Upper lobe of left lung (tissue), 6 donors: Measurements from ENCODE around the gene PRR20G. TPM values are rescaled to one million over a fixed set of nuclear protein-coding genes. Genes with fewer than 3 reads are reported as not detected.

ENCODE experiments used
- ATAC-seq, 2 donors: fragments of 200-7000 bp; cut with Tn5 transposase; one replicate each; pipeline ENCODE4 v1.9.1; 2022; ENCODE audit warnings: mild to moderate bottlenecking in 2 of 2, moderate library complexity in 2 of 2; ENCODE audit not compliant: low FRiP score in 2 of 2
- DNase-seq, 2 donors: peaks; one replicate each; pipeline ENCODE4 v3.0.0-alpha.2; 2019 to 2020
- H3K27ac ChIP-seq, 4 donors: fragments of 200-600 bp; sonication (generic); one replicate each; pipeline ENCODE4 v1.5.1; 2016 to 2019
- H3K27me3 ChIP-seq, 4 donors: fragments of 200-600 bp; sonication (generic); one replicate each; pipeline ENCODE4 v1.5.1; 2017 to 2019
- H3K36me3 ChIP-seq, 4 donors: fragments of 200-600 bp; sonication (generic); one replicate each; pipeline ENCODE4 v1.5.1; 2016 to 2019
- H3K4me1 ChIP-seq, 4 donors: fragments of 200-600 bp; sonication (generic); one replicate each; pipeline ENCODE4 v1.5.1; 2018 to 2019
- H3K4me3 ChIP-seq, 4 donors: fragments of 200-600 bp; sonication (generic); one replicate each; pipeline ENCODE4 v1.5.1; 2017 to 2019; ENCODE audit warnings: mild to moderate bottlenecking in 2 of 4, moderate library complexity in 1 of 4
- H3K9me3 ChIP-seq, 4 donors: fragments of 200-600 bp; sonication (generic); one replicate each; pipeline ENCODE4 v1.5.1; 2018 to 2019
- EP300 ChIP-seq, 4 donors: sonication (generic); formaldehyde crosslinking; IDR thresholded peaks; one replicate each; pipeline ENCODE4 v1.5.1; 2017; ENCODE audit warnings: antibody characterized with exemption in 4 of 4, control low read depth in 2 of 4
- POLR2A ChIP-seq, 4 donors: fragments of 450-650 bp; IDR thresholded peaks; one replicate each; pipeline ENCODE4 v1.5.1; 2016 to 2017; ENCODE audit warnings: antibody characterized with exemption in 4 of 4, mild to moderate bottlenecking in 2 of 4
- POLR2AphosphoS5 ChIP-seq, 2 donors: sonication (generic); formaldehyde crosslinking; IDR thresholded peaks; one replicate each; pipeline ENCODE4 v1.5.1; 2017; ENCODE audit warnings: antibody characterized with exemption in 2 of 2
- WGBS, 2 donors: methylation state at CpG; one replicate each; pipeline ENCODE4 v1.1.5; 2017 to 2018; 5-methylcytosine and 5-hydroxymethylcytosine counted together
- total RNA-seq, 6 donors: library from RNA; depleted of rRNA in 4 of 6; stranded (reverse); fragments of >200 nt in 4 of 6; gene quantifications; one replicate each; pipeline versions ENCODE4 v1.1.0 to v1.2.1, GENCODE V29; 2016 to 2021
- TF ChIP-seq, protein P1 (sequence below), 6 experiments: fragments of 450-650 bp in 4 of 6; fragments of 200-600 bp in 2 of 6; sonication (generic) in 2 of 6; IDR thresholded peaks; one replicate each; pipeline ENCODE4 v1.5.1; 2016 to 2019; ENCODE audit warnings: antibody characterized with exemption in 6 of 6
- donor health status: DM: no; HTN: no; CAD: no; lungs with moderate emphysema.
- donor health status: DM: no; HTN: yes; CAD: no; lungs with severe emphysema.

Gene PRR20G
- total RNA-seq, 6 donors from 2014 or later: not detected

- H3K4me1 ChIP-seq: peaks cover 0 to 4% (median 0%) of the 10 kb centered on the region in 4 donors
- TF ChIP-seq, protein P1, sequence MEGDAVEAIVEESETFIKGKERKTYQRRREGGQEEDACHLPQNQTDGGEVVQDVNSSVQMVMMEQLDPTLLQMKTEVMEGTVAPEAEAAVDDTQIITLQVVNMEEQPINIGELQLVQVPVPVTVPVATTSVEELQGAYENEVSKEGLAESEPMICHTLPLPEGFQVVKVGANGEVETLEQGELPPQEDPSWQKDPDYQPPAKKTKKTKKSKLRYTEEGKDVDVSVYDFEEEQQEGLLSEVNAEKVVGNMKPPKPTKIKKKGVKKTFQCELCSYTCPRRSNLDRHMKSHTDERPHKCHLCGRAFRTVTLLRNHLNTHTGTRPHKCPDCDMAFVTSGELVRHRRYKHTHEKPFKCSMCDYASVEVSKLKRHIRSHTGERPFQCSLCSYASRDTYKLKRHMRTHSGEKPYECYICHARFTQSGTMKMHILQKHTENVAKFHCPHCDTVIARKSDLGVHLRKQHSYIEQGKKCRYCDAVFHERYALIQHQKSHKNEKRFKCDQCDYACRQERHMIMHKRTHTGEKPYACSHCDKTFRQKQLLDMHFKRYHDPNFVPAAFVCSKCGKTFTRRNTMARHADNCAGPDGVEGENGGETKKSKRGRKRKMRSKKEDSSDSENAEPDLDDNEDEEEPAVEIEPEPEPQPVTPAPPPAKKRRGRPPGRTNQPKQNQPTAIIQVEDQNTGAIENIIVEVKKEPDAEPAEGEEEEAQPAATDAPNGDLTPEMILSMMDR (IDR thresholded peaks at IDR 0.05): no peak
- no peak for TF ChIP-seq POLR2A (IDR thresholded peaks at IDR 0.05)
- no peak for TF ChIP-seq POLR2AphosphoS5 (IDR thresholded peaks at IDR 0.05)
- no peak for TF ChIP-seq EP300 (IDR thresholded peaks at IDR 0.05)
- 65 to 72% methylated on average over 9 of the region's 9 CpGs for WGBS, 2 donors
- H3K27me3 ChIP-seq: no peaks in the 10 kb centered on the region
- no peaks in the 10 kb centered on the region for H3K9me3 ChIP-seq
- H3K36me3 ChIP-seq: no peaks in the 10 kb centered on the region
- no peak overlapping the region for H3K27ac ChIP-seq
- H3K4me3 ChIP-seq: no peak overlapping the region
- DNase-seq: no peak
- no peak for ATAC-seq
These were observed 1.2 kb downstream of the PRR20G start for GRCh38 chr3:127286571-127287140.

GRCh38 chr3:127284258-127284657 lies 3.6 kb downstream of the PRR20G start:
- WGBS, 2 donors: 89 to 93% methylated on average over 6 to 12 of the region's 12 CpGs
- Histone ChIP-seq H3K36me3 (no peaks in the 10 kb centered on the region), H3K4me3 (no peak overlapping the region), H3K27ac (no peak overlapping the region), H3K27me3 (no peaks in the 10 kb centered on the region), H3K4me1 (peaks cover 0 to 4% (median 0%) of the 10 kb centered on the region in 4 donors), H3K9me3 (no peaks in the 10 kb centered on the region)
- no peak for ATAC-seq
- TF ChIP-seq POLR2AphosphoS5 (IDR thresholded peaks at IDR 0.05): no peak
- TF ChIP-seq, protein P1 (IDR thresholded peaks at IDR 0.05): no peak
- DNase-seq: peak in 1 of 2 donors; percentile 57

DNA sequence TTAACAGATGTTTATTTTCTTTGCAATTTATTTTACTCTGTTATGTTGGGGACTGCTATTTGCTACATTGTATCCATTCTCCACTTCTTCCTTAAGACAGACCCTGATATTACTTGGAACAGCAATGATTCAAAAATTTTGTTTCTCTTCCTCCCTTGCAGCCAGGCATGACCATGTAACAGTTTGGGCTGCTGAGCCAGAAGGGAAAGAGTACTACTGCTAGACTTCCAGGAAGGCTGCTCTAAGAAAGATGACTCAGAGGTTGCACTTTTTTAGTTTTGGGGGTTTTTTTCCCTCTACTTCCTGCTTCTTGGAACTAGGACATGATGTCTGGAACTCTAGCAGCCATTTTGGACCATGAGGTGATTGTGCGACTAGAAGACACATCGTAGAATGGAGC lies 10.3 kb downstream of the PRR20G start:
- WGBS, 2 donors: 83 to 94% methylated on average over 2 of the region's 2 CpGs
- no peaks in the 10 kb centered on the region for H3K4me1 ChIP-seq
- H3K27ac ChIP-seq: no peak overlapping the region
- DNase-seq: no peak
- no peak for ATAC-seq
- no peaks in the 10 kb centered on the region for H3K36me3 ChIP-seq
- TF ChIP-seq POLR2AphosphoS5 (IDR thresholded peaks at IDR 0.05) (no peak), POLR2A (IDR thresholded peaks at IDR 0.05) (no peak), EP300 (IDR thresholded peaks at IDR 0.05) (no peak)
- TF ChIP-seq, protein P1 (IDR thresholded peaks at IDR 0.05): no peak
- no peaks in the 10 kb centered on the region for H3K27me3 ChIP-seq
- no peaks in the 10 kb centered on the region for H3K9me3 ChIP-seq
- no peak overlapping the region for H3K4me3 ChIP-seq

- ATAC-seq: no peak
- no peaks in the 10 kb centered on the region for H3K27me3 ChIP-seq
- H3K4me3 ChIP-seq: no peak overlapping the region
- no peak for DNase-seq
- H3K4me1 ChIP-seq: no peaks in the 10 kb centered on the region
- TF ChIP-seq, protein P1 (IDR thresholded peaks at IDR 0.05): no peak
- TF ChIP-seq EP300 (IDR thresholded peaks at IDR 0.05) (no peak), POLR2AphosphoS5 (IDR thresholded peaks at IDR 0.05) (no peak), POLR2A (IDR thresholded peaks at IDR 0.05) (no peak)
- no peaks in the 10 kb centered on the region for H3K36me3 ChIP-seq
- H3K27ac ChIP-seq: no peak overlapping the region
- H3K9me3 ChIP-seq: no peaks in the 10 kb centered on the region
These were observed 10.9 kb downstream of the PRR20G start for GRCh38 chr3:127276995-127277394.

GRCh38 chr3:127276396-127276795 lies 11.4 kb downstream of the PRR20G start:
- Histone ChIP-seq H3K4me1 (no peaks in the 10 kb centered on the region), H3K27me3 (no peaks in the 10 kb centered on the region), H3K36me3 (no peaks in the 10 kb centered on the region), H3K27ac (no peak overlapping the region), H3K9me3 (no peaks in the 10 kb centered on the region), H3K4me3 (no peak overlapping the region)
- TF ChIP-seq POLR2AphosphoS5 (IDR thresholded peaks at IDR 0.05) (no peak), POLR2A (IDR thresholded peaks at IDR 0.05) (no peak), EP300 (IDR thresholded peaks at IDR 0.05) (no peak)
- TF ChIP-seq, protein P1 (IDR thresholded peaks at IDR 0.05): no peak
- DNase-seq (no peak), ATAC-seq (no peak)
- WGBS, 2 donors: 65 to 73% methylated on average over 1 of the region's 1 CpG
